OCI-LY1 (cell line): ENCODE results near the gene RAB7A.
"Not testable (repeated sequence)": the region's sequence is repeated elsewhere in the genome, so short reads cannot be mapped to it uniquely, and the experiment has no call there.

Experiments
- H2AFZ ChIP-seq: fragments of 200-600 bp; sonication (generic), shearing (Covaris generic); 2 replicates; pipeline ENCODE4 v1.6.0; 2014; ENCODE audit warnings: antibody characterized with exemption, mild to moderate bottlenecking, low read length
- H3F3A ChIP-seq: fragments of 200-600 bp; sonication (generic), shearing (Covaris generic); 2 replicates; pipeline ENCODE4 v1.6.0; 2014; ENCODE audit warnings: mild to moderate bottlenecking, antibody characterized with exemption, low read length, moderate library complexity; ENCODE audit not compliant: insufficient read depth
- H3K27ac ChIP-seq: fragments of 200-600 bp; sonication (generic); 2 replicates; pipeline ENCODE4 v1.5.1; 2014; ENCODE audit warnings: low read length, mixed run types, mild to moderate bottlenecking, low read depth; ENCODE audit not compliant: poor library complexity, severe bottlenecking
- H3K27me3 ChIP-seq: fragments of 200-600 bp; sonication (generic); 2 replicates; pipeline ENCODE4 v1.6.0; 2014; ENCODE audit warnings: antibody characterized with exemption, mild to moderate bottlenecking, low read length, moderate library complexity; ENCODE audit not compliant: insufficient read depth
- H3K36me3 ChIP-seq: fragments of 200-600 bp; sonication (generic); 2 replicates; pipeline ENCODE4 v1.6.1; 2014; ENCODE audit warnings: mild to moderate bottlenecking, antibody characterized with exemption, low read length, moderate library complexity, mixed read lengths; ENCODE audit not compliant: insufficient read depth
- H3K4me1 ChIP-seq: fragments of 200-600 bp; sonication (generic); 2 replicates; pipeline ENCODE4 v1.5.1; 2014; ENCODE audit warnings: mild to moderate bottlenecking, low read length, moderate library complexity; ENCODE audit not compliant: insufficient read depth, severe bottlenecking
- H3K4me2 ChIP-seq: fragments of 200-600 bp; sonication (generic), shearing (Covaris generic); 2 replicates; pipeline ENCODE4 v1.6.1; 2014; ENCODE audit warnings: low read length
- H3K4me3 ChIP-seq: fragments of 200-600 bp; sonication (generic); 2 replicates; pipeline ENCODE4 v1.5.1; 2014; ENCODE audit warnings: low read length, low read depth, mild to moderate bottlenecking, mixed read lengths; ENCODE audit not compliant: poor library complexity, severe bottlenecking
- H3K79me2 ChIP-seq: fragments of 200-600 bp; shearing (Covaris generic); 2 replicates; pipeline ENCODE4 v1.6.1; 2016; ENCODE audit warnings: mixed run types, low read length, mixed read lengths; ENCODE audit not compliant: insufficient read depth
- H3K9ac ChIP-seq: fragments of 200-600 bp; sonication (generic), shearing (Covaris generic); 2 replicates; pipeline ENCODE4 v1.6.1; 2014; ENCODE audit warnings: mild to moderate bottlenecking, low read length, mixed read lengths
- H3K9me2 ChIP-seq: fragments of 200-600 bp; sonication (generic), shearing (Covaris generic); 2 replicates; pipeline ENCODE4 v1.6.1; 2014; ENCODE audit warnings: low read depth, mild to moderate bottlenecking, low read length, mixed read lengths
- H3K9me3 ChIP-seq: fragments of 200-600 bp; shearing (Covaris generic); 2 replicates; pipeline ENCODE4 v1.6.1; 2014; ENCODE audit warnings: low read length, mixed read lengths
- H4K20me1 ChIP-seq: fragments of 200-600 bp; sonication (generic), shearing (Covaris generic); 2 replicates; pipeline ENCODE4 v1.6.0; 2016; ENCODE audit warnings: mild to moderate bottlenecking, low read length; ENCODE audit not compliant: insufficient read depth
- CTCF ChIP-seq: fragments of 200-600 bp; sonication (generic), shearing (Covaris generic); IDR thresholded peaks from 2 replicates; pipeline ENCODE4 v1.5.1; 2017; ENCODE audit warnings: mild to moderate bottlenecking, antibody characterized with exemption, low read length, moderate library complexity, mixed read lengths
- EZH2 ChIP-seq: fragments of 200-600 bp; sonication (generic), shearing (Covaris generic); IDR thresholded peaks from 2 replicates; pipeline ENCODE4 v1.8.0; 2017; ENCODE audit warnings: borderline replicate concordance, mixed run types, mild to moderate bottlenecking, antibody characterized with exemption, low read length, moderate library complexity, mixed read lengths

Gene RAB7A

GRCh38 chr3:128823631-128824030, 97.6 kb downstream of the RAB7A start:
- H3K9ac ChIP-seq = no peak overlapping the region
- peaks cover 8% of the 10 kb centered on the region for H3K36me3 ChIP-seq
- H3K9me3 ChIP-seq = no peaks in the 10 kb centered on the region
- H3F3A ChIP-seq = no peaks in the 10 kb centered on the region
- H3K4me2 ChIP-seq = no peak overlapping the region
- H3K27me3 ChIP-seq = no peaks in the 10 kb centered on the region
- H3K4me3 ChIP-seq = no peak overlapping the region
- H3K4me1 ChIP-seq = no peaks in the 10 kb centered on the region
- H2AFZ ChIP-seq = no peak overlapping the region
- H4K20me1 ChIP-seq = no peaks in the 10 kb centered on the region
- no peak for TF ChIP-seq EZH2
- H3K79me2 ChIP-seq = no peaks in the 10 kb centered on the region
- no peaks in the 10 kb centered on the region for H3K9me2 ChIP-seq
- no peak overlapping the region for H3K27ac ChIP-seq

GRCh38 chr3:128824132-128824850, 98.3 kb downstream of the RAB7A start:
- H3K9ac ChIP-seq = no peak overlapping the region
- no peaks in the 10 kb centered on the region for H3K27me3 ChIP-seq
- no peaks in the 10 kb centered on the region for H3K79me2 ChIP-seq
- no peak overlapping the region for H2AFZ ChIP-seq
- no peak overlapping the region for H3K4me3 ChIP-seq
- TF ChIP-seq EZH2 (no peak), CTCF (no peak)
- H3K27ac ChIP-seq = no peak overlapping the region
- H3K4me1 ChIP-seq = no peaks in the 10 kb centered on the region
- H3F3A ChIP-seq = no peaks in the 10 kb centered on the region
- H3K9me2 ChIP-seq = no peaks in the 10 kb centered on the region
- H3K36me3 ChIP-seq = peaks cover 2% of the 10 kb centered on the region
- H3K9me3 ChIP-seq = no peaks in the 10 kb centered on the region
- H4K20me1 ChIP-seq = no peaks in the 10 kb centered on the region
- H3K4me2 ChIP-seq = no peak overlapping the region

- Histone ChIP-seq H3K9me3 (no peaks in the 10 kb centered on the region), H2AFZ (no peak overlapping the region), H3F3A (no peaks in the 10 kb centered on the region), H3K4me1 (no peaks in the 10 kb centered on the region), H3K79me2 (no peaks in the 10 kb centered on the region), H3K4me3 (no peak overlapping the region), H3K9ac (no peak overlapping the region), H3K4me2 (no peak overlapping the region), H4K20me1 (no peaks in the 10 kb centered on the region), H3K27me3 (no peaks in the 10 kb centered on the region), H3K27ac (no peak overlapping the region), H3K36me3 (no peaks in the 10 kb centered on the region), H3K9me2 (no peaks in the 10 kb centered on the region)
- TF ChIP-seq EZH2 = no peak
- TF ChIP-seq CTCF = no peak
Observed at GRCh38 chr3:128825117-128825725, 99.2 kb downstream of the RAB7A start.

- not testable (repeated sequence) for H3K4me2 ChIP-seq, H3K9ac ChIP-seq, H3F3A ChIP-seq, H4K20me1 ChIP-seq, H3K4me1 ChIP-seq, H3K36me3 ChIP-seq, H3K9me3 ChIP-seq, H3K27me3 ChIP-seq, H2AFZ ChIP-seq, H3K79me2 ChIP-seq, H3K27ac ChIP-seq, H3K4me3 ChIP-seq, H3K9me2 ChIP-seq
Observed at GRCh38 chr3:128829087-128829486, 103.1 kb downstream of the RAB7A start.

- not testable (repeated sequence) for H3K4me1 ChIP-seq, H2AFZ ChIP-seq, H4K20me1 ChIP-seq, H3K4me3 ChIP-seq, H3K79me2 ChIP-seq, H3K4me2 ChIP-seq, H3K9me3 ChIP-seq, H3K9ac ChIP-seq, H3F3A ChIP-seq, H3K27ac ChIP-seq, H3K36me3 ChIP-seq, H3K9me2 ChIP-seq, H3K27me3 ChIP-seq
Observed at GRCh38 chr3:128829925-128830625, 104.1 kb downstream of the RAB7A start.

GRCh38 chr3:128830762-128831161, 104.8 kb downstream of the RAB7A start:
- not testable (repeated sequence) for H3K4me3 ChIP-seq, H3K27me3 ChIP-seq, H2AFZ ChIP-seq, H3K79me2 ChIP-seq, H3K9me3 ChIP-seq, H3K36me3 ChIP-seq, H3K4me2 ChIP-seq, H4K20me1 ChIP-seq, H3K9ac ChIP-seq, H3F3A ChIP-seq, H3K9me2 ChIP-seq, H3K4me1 ChIP-seq, H3K27ac ChIP-seq
